LNCaP clone FGC (cell line): ENCODE results near the gene GPRC5A.

ENCODE experiments used
- DNase-seq: peaks from one replicate; pipeline ENCODE4 v3.0.0-alpha.2; 2011; ENCODE audit warnings: low read depth
- H3K4me3 ChIP-seq: 2 replicates; pipeline ENCODE4 v1.5.1; 2011; ENCODE audit warnings: mild to moderate bottlenecking, low read depth, low read length, control low read depth
- CTCF ChIP-seq: IDR thresholded peaks from 2 replicates; pipeline ENCODE4 v1.5.1; 2012; ENCODE audit warnings: mild to moderate bottlenecking; ENCODE audit not compliant: control insufficient read depth, insufficient read depth; ENCODE audit errors: extremely low read depth

GPRC5A gene

GRCh38 chr12:12964255-12964654 lies 72.9 kb downstream of the GPRC5A start:
- TF ChIP-seq CTCF: no peak
- no peak overlapping the region for H3K4me3 ChIP-seq
- no peak for DNase-seq

GRCh38 chr12:12965836-12966235 lies 74.5 kb downstream of the GPRC5A start:
- no peak overlapping the region for H3K4me3 ChIP-seq
- DNase-seq: no peak
- no peak for TF ChIP-seq CTCF
